ENCODE measurements around the gene SYS1.
A peak's percentile ranks its signal among the peaks of the same experiment; 100 is the strongest.

Gene SYS1

DNA sequence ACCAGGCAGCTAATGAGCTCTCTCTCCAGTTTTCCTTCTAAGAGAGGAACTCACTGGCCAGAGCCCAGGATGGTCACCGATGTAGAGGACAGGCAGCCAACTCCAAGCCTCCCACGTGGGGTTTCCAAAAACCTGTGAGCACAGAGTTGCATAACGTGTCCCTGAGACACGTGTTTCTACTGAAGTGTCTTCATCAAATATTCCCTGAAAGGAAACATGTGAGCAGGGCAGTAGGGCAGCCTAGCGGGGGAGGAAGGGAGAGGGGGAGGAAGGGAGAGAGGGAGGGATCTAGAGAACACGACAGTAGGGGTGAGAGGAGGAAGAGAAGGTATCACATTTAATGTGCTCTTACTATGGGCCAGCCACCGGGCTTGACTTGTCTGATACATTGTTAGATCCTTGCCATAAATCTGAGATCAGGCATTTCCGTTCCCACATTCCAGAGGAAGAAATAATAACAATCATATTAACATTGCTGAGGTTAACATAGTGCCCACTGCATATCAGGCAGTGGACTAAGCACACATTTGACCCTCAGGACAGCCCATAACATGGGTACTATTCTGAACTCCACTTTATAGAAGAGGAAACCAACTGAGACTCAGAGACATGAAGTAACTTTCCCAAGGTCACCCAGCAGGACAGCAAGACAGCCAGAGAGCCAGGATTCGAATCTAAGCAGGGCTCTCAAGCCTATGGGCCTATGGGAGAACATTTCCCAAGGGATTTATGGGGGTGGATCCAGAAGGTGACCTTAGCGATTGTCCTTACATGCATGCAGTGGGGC lies 4.5 kb upstream of the SYS1 start:
- Mint-ChIP-seq H3K36me3 (ENCODE audit: low read depth) (peaks cover 4% of the 10 kb centered on the region), H3K4me3 (no peak overlapping the region), H3K4me1 (ENCODE audit: low read depth) (peaks cover 63% of the 10 kb centered on the region), H3K27me3 (no peaks in the 10 kb centered on the region), H3K9me3 (no peaks in the 10 kb centered on the region), H3K27ac (peak overlapping the region; percentile 22)
- no peak for DNase-seq

DNA sequence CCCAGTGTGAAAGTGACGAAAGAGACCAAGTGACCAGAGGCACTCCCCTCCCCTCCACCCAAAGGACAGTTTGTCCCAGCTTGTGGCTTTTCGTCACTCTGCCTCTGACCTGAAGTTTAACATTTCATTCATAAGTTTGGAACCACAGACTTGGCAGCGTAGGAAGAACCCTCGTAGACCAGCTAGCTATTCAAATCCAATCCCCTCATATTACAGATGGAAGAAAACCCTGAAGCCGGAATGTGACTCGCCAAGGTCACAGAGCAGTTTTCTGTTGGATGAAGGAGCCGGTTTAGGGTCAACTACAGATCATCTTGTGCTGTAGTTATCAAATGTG lies 3.9 kb upstream of the SYS1 start:
- peaks cover 61% of the 10 kb centered on the region for H3K4me1 Mint-ChIP-seq (ENCODE audit: low read depth)
- no peak overlapping the region for H3K27ac Mint-ChIP-seq
- H3K36me3 Mint-ChIP-seq (ENCODE audit: low read depth), result peaks cover 9% of the 10 kb centered on the region
- no peak for DNase-seq
- H3K4me3 Mint-ChIP-seq, result no peak overlapping the region
- H3K9me3 Mint-ChIP-seq, result no peaks in the 10 kb centered on the region
- H3K27me3 Mint-ChIP-seq, result no peaks in the 10 kb centered on the region

GRCh38 chr20:45359406-45360148 lies 3.4 kb upstream of the SYS1 start:
- Mint-ChIP-seq H3K9me3 (no peaks in the 10 kb centered on the region), H3K36me3 (ENCODE audit: low read depth) (peaks cover 11% of the 10 kb centered on the region), H3K4me1 (ENCODE audit: low read depth) (peaks cover 58% of the 10 kb centered on the region), H3K27ac (no peak overlapping the region), H3K27me3 (no peaks in the 10 kb centered on the region), H3K4me3 (no peak overlapping the region)
- DNase-seq, result no peak

DNA sequence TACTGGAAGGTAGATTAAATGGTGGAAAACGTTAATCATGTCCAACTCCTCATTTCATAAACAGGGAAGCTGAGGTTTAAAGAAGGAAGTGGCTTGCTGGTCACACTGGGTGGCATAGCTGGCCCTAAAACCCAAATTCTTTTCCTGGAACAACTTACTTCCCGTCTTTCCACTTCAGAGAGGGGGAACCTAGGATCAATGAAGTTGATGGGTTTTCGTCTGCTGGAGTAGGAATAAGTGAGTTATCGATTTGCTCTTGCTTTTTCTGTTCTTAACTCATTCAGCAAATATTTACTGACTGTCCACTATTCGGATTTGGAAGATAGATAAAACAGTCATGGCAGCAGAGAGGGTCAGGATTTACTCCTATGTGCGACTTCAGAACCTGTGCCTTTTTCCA lies 1.2 kb upstream of the SYS1 start:
- Mint-ChIP-seq H3K27me3 (no peaks in the 10 kb centered on the region), H3K27ac (no peak overlapping the region), H3K36me3 (ENCODE audit: low read depth) (peaks cover 30% of the 10 kb centered on the region), H3K4me1 (ENCODE audit: low read depth) (peaks cover 58% of the 10 kb centered on the region), H3K4me3 (no peak overlapping the region), H3K9me3 (no peaks in the 10 kb centered on the region)
- DNase-seq, result no peak

DNA sequence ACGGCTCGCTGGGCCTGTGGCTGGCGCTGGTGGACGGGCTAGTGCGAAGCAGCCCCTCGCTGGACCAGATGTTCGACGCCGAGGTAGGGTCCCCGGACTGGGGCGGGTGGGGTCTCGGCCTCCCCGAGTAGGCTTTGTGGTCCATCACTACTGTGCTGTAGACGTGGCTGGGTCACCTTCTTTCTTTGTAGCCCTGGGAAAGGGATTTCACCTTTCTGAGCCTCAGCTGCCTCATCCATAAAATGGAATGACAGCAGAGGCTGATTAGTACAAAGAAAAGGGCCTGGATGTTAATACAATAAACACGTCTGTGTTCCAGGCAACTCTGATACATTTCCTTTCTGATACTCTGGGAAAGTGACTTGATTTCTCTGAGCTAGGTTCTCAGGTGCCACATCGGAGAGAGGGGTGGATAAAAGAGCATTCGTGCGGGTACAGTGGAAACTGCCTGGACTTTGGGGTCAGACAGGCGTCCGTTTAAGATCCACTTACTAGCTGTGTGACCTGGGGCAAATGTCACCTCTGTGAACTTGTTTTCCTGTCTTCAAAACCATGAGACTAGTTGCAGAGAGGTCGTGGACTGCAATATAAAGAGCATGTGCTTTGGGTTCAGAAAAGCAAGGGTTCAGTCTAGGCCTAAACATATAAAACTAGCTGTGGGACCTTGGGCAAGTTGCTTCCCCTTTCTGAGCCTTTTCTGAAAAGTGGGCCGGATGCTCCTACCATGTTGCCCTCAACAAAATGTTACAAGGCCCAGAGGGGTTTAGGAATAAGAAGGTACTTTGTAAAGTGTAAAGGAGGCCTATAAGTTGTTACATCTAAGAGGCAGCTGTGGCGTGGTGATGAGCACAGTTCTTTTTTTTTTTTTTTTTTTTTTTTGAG lies 896 bp downstream of the SYS1 start:
- Mint-ChIP-seq H3K4me1 (ENCODE audit: low read depth) (peaks cover 60% of the 10 kb centered on the region), H3K27me3 (no peaks in the 10 kb centered on the region), H3K36me3 (ENCODE audit: low read depth) (peaks cover 51% of the 10 kb centered on the region), H3K4me3 (peak overlapping the region; percentile 100), H3K27ac (peak overlapping the region; percentile 100), H3K9me3 (no peaks in the 10 kb centered on the region)
- no peak for DNase-seq

- no peak overlapping the region for H3K4me3 Mint-ChIP-seq
- no peaks in the 10 kb centered on the region for H3K9me3 Mint-ChIP-seq
- no peaks in the 10 kb centered on the region for H3K27me3 Mint-ChIP-seq
- H3K36me3 Mint-ChIP-seq (ENCODE audit: low read depth), result peaks cover 56% of the 10 kb centered on the region
- H3K27ac Mint-ChIP-seq, result peak overlapping the region; percentile 79
- no peak for DNase-seq
- peaks cover 59% of the 10 kb centered on the region for H3K4me1 Mint-ChIP-seq (ENCODE audit: low read depth)
Measured at GRCh38 chr20:45365444-45365970, 2.6 kb downstream of the SYS1 start.

GRCh38 chr20:45366192-45366591 lies 3.2 kb downstream of the SYS1 start:
- Mint-ChIP-seq H3K36me3 (ENCODE audit: low read depth) (peaks cover 62% of the 10 kb centered on the region), H3K4me3 (no peak overlapping the region), H3K9me3 (no peaks in the 10 kb centered on the region), H3K27me3 (no peaks in the 10 kb centered on the region), H3K4me1 (ENCODE audit: low read depth) (peaks cover 59% of the 10 kb centered on the region), H3K27ac (peak overlapping the region; percentile 61)
- DNase-seq, result no peak

- H3K27ac Mint-ChIP-seq, result peak overlapping the region; percentile 61
- peaks cover 67% of the 10 kb centered on the region for H3K36me3 Mint-ChIP-seq (ENCODE audit: low read depth)
- H3K9me3 Mint-ChIP-seq, result no peaks in the 10 kb centered on the region
- H3K27me3 Mint-ChIP-seq, result no peaks in the 10 kb centered on the region
- H3K4me1 Mint-ChIP-seq (ENCODE audit: low read depth), result peaks cover 61% of the 10 kb centered on the region
- no peak overlapping the region for H3K4me3 Mint-ChIP-seq
- DNase-seq, result no peak
Measured at GRCh38 chr20:45366631-45367030, 3.7 kb downstream of the SYS1 start.

GRCh38 chr20:45367126-45367525 lies 4.2 kb downstream of the SYS1 start:
- Mint-ChIP-seq H3K4me1 (ENCODE audit: low read depth) (peaks cover 61% of the 10 kb centered on the region), H3K4me3 (no peak overlapping the region), H3K27ac (peak overlapping the region; percentile 48), H3K9me3 (no peaks in the 10 kb centered on the region), H3K36me3 (ENCODE audit: low read depth) (peaks cover 70% of the 10 kb centered on the region), H3K27me3 (no peaks in the 10 kb centered on the region)
- no peak for DNase-seq

DNA sequence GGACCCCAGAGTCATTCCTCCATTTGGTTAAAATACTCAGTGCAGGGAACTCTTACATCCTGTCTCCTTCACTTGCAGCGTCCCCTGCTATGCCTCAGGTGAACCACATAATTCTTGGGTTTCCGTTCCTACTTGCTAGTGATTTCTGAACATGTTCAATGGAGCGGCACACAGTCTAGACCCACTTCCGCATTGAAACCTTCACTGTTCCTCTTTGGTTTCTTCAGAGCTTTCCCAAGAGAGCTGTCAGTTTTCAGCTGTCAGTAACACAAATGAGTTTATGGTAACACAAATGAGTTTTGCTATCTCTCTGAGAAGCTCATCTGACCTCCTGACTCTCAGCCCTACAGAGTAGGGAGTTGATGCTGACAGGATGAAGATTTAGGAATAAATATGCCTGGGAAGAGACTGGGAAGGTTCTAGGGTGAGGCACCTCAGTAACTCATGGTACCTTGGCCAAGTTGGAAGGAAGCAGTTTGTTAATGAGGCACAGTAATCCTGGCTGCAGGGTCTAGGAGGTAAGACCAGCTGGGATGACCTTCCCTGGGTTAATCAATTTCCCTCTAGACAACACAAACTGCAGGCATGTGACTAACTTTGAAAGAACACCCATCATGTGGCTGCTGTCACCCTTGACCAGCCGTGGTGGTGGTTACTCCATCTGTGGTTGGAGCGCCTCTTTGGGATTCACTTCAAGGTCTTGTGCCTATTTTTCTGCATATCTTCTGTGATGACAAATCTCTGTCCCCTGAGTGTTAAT lies 5.4 kb downstream of the SYS1 start:
- DNase-seq, result no peak
- peaks cover 64% of the 10 kb centered on the region for H3K4me1 Mint-ChIP-seq (ENCODE audit: low read depth)
- H3K27ac Mint-ChIP-seq, result peak overlapping the region; percentile 76
- H3K27me3 Mint-ChIP-seq, result no peaks in the 10 kb centered on the region
- H3K36me3 Mint-ChIP-seq (ENCODE audit: low read depth), result peaks cover 66% of the 10 kb centered on the region
- H3K9me3 Mint-ChIP-seq, result no peaks in the 10 kb centered on the region
- peak overlapping the region; percentile 9 for H3K4me3 Mint-ChIP-seq

- Mint-ChIP-seq H3K4me1 (ENCODE audit: low read depth) (peaks cover 57% of the 10 kb centered on the region), H3K27ac (peak overlapping the region; percentile 41), H3K4me3 (no peak overlapping the region), H3K36me3 (ENCODE audit: low read depth) (peaks cover 60% of the 10 kb centered on the region), H3K9me3 (no peaks in the 10 kb centered on the region), H3K27me3 (no peaks in the 10 kb centered on the region)
- no peak for DNase-seq
Measured at GRCh38 chr20:45370571-45371160, 7.7 kb downstream of the SYS1 start.

- no peaks in the 10 kb centered on the region for H3K27me3 Mint-ChIP-seq
- peaks cover 46% of the 10 kb centered on the region for H3K36me3 Mint-ChIP-seq (ENCODE audit: low read depth)
- H3K27ac Mint-ChIP-seq, result peak overlapping the region; percentile 10
- H3K4me1 Mint-ChIP-seq (ENCODE audit: low read depth), result peaks cover 46% of the 10 kb centered on the region
- DNase-seq, result no peak
- no peak overlapping the region for H3K4me3 Mint-ChIP-seq
- H3K9me3 Mint-ChIP-seq, result no peaks in the 10 kb centered on the region
Measured at GRCh38 chr20:45372241-45372640, 9.3 kb downstream of the SYS1 start.

GRCh38 chr20:45372646-45373352 lies 9.8 kb downstream of the SYS1 start:
- Mint-ChIP-seq H3K4me1 (ENCODE audit: low read depth) (peaks cover 40% of the 10 kb centered on the region), H3K4me3 (peak overlapping the region; percentile 78), H3K36me3 (ENCODE audit: low read depth) (peaks cover 40% of the 10 kb centered on the region), H3K27ac (peak overlapping the region; percentile 91), H3K9me3 (no peaks in the 10 kb centered on the region), H3K27me3 (no peaks in the 10 kb centered on the region)
- DNase-seq, result no peak
